Stimulated activated CD8-positive, alpha-beta memory T cell treated with anti-CD3 and anti-CD28 coated beads, Interleukin-15, amount 100 ng/mL, for 1 hour (primary cell): ENCODE measurements around the gene SULT1C3.

Experiments
- DNase-seq: peaks from one replicate; pipeline ENCODE4 v3.0.0-alpha.2; 2020; ENCODE audit warnings: low read depth

The SULT1C3 gene

GRCh38 chr2:108239786-108240185 lies at the start of gene SULT1C3:
SULT1C3 (plus strand) TSS chr2:108239968; CDS start chr2:108247195, 7,227 bp downstream.
- DNase-seq: no peak

- no peak for DNase-seq
Observed at GRCh38 chr2:108193251-108193650, 46.5 kb upstream of the SULT1C3 start.

- DNase-seq: no peak
Observed at GRCh38 chr2:108194409-108195132, 45.2 kb upstream of the SULT1C3 start.

- DNase-seq: no peak
Observed at GRCh38 chr2:108195133-108195439, 44.7 kb upstream of the SULT1C3 start.

- no peak for DNase-seq
Observed at GRCh38 chr2:108199726-108200125, 40.0 kb upstream of the SULT1C3 start.

- DNase-seq: no peak
Observed at GRCh38 chr2:108200569-108200968, 39.2 kb upstream of the SULT1C3 start.

GRCh38 chr2:108212671-108213070 lies 27.1 kb upstream of the SULT1C3 start:
- no peak for DNase-seq

GRCh38 chr2:108215794-108216211 lies 24.0 kb upstream of the SULT1C3 start:
- DNase-seq: no peak

- no peak for DNase-seq
Observed at GRCh38 chr2:108217211-108217610, 22.6 kb upstream of the SULT1C3 start.

- no peak for DNase-seq
Observed at GRCh38 chr2:108219688-108220087, 20.1 kb upstream of the SULT1C3 start.

GRCh38 chr2:108220191-108220590 lies 19.6 kb upstream of the SULT1C3 start:
- DNase-seq: no peak

- no peak for DNase-seq
Observed at GRCh38 chr2:108220942-108221541, 18.7 kb upstream of the SULT1C3 start.

- DNase-seq: no peak
Observed at GRCh38 chr2:108222261-108222660, 17.5 kb upstream of the SULT1C3 start.

GRCh38 chr2:108223573-108223972 lies 16.2 kb upstream of the SULT1C3 start:
- no peak for DNase-seq

- DNase-seq: no peak
Observed at GRCh38 chr2:108224022-108224421, 15.7 kb upstream of the SULT1C3 start.

- no peak for DNase-seq
Observed at GRCh38 chr2:108226564-108226963, 13.2 kb upstream of the SULT1C3 start.

GRCh38 chr2:108228006-108228405 lies 11.8 kb upstream of the SULT1C3 start:
- no peak for DNase-seq

- no peak for DNase-seq
Observed at GRCh38 chr2:108228537-108228936, 11.2 kb upstream of the SULT1C3 start.

- no peak for DNase-seq
Observed at GRCh38 chr2:108229875-108230274, 9.9 kb upstream of the SULT1C3 start.

GRCh38 chr2:108235577-108235976 lies 4.2 kb upstream of the SULT1C3 start:
- no peak for DNase-seq

- DNase-seq: no peak
Observed at GRCh38 chr2:108236676-108237335, 3.0 kb upstream of the SULT1C3 start.

- no peak for DNase-seq
Observed at GRCh38 chr2:108240966-108241365, 1.2 kb downstream of the SULT1C3 start.

GRCh38 chr2:108243566-108243965 lies 3.8 kb downstream of the SULT1C3 start:
- DNase-seq: no peak
